ENCODE measurements around the gene RRAS2. TPM values are rescaled to one million over a fixed set of nuclear protein-coding genes. Genes with fewer than 3 reads are reported as not detected.

Gene RRAS2
- total RNA-seq, 1 experiment from 2014 or later: 158 TPM

DNA sequence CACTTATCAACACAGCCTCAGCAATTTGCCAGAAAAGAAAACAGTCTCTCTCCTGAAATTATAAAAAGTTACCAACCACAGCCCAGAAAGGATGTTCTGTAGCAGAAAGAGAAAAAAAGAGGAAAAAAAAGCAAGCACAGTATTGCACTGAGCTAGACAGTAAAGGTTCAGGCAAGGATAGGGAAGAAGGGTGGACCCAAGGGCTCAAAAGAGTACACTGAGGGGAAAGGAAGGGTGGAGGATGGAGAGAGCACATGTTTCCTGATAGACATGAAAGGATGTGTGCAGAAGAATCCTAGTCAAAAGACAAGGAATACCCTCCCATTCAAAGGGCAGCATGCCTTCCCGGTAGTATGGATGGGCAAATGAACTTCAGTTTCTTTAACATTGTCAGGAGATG is 59.1 kb downstream of the RRAS2 start:
- peaks cover 10% of the 10 kb centered on the region for H3K79me1 ChIP-seq (ENCODE audit: insufficient read depth, low read depth, low read length, poor library complexity, severe bottlenecking)
- no CpG with 5 or more reads among the region's 1 CpG for WGBS (ENCODE audit: extremely low coverage, insufficient read length, low lambda C conversion rate)
- no peak overlapping the region for H3K14ac ChIP-seq (ENCODE audit: insufficient read depth, low read length)
- TF ChIP-seq, protein P1, sequence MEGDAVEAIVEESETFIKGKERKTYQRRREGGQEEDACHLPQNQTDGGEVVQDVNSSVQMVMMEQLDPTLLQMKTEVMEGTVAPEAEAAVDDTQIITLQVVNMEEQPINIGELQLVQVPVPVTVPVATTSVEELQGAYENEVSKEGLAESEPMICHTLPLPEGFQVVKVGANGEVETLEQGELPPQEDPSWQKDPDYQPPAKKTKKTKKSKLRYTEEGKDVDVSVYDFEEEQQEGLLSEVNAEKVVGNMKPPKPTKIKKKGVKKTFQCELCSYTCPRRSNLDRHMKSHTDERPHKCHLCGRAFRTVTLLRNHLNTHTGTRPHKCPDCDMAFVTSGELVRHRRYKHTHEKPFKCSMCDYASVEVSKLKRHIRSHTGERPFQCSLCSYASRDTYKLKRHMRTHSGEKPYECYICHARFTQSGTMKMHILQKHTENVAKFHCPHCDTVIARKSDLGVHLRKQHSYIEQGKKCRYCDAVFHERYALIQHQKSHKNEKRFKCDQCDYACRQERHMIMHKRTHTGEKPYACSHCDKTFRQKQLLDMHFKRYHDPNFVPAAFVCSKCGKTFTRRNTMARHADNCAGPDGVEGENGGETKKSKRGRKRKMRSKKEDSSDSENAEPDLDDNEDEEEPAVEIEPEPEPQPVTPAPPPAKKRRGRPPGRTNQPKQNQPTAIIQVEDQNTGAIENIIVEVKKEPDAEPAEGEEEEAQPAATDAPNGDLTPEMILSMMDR (conservative IDR thresholded peaks at IDR 0.05): no peak
- H4K91ac ChIP-seq (ENCODE audit: insufficient read length, low read depth, low read length): no peak overlapping the region
- no peaks in the 10 kb centered on the region for H3K9me3 ChIP-seq (ENCODE audit: control insufficient read depth, low read depth, low read length)
- H3K56ac ChIP-seq (ENCODE audit: insufficient read length, low read depth, low read length): no peak overlapping the region
- peaks cover 8% of the 10 kb centered on the region; the same call in 1 of the 2 replicates for H3K4me1 ChIP-seq (ENCODE audit: insufficient read depth, low read length)
- H3K4me1 Mint-ChIP-seq: peaks cover 40 to 44% of the 10 kb centered on the region in 2 experiments
- peaks cover 0 to 12% (median 0%) of the 10 kb centered on the region in 3 experiments; a peak in 3 of 7 replicates for H3K36me3 Mint-ChIP-seq (ENCODE audit: insufficient read depth in 1 of 3, low read depth in 3 of 3)
- H3K4me2 ChIP-seq (ENCODE audit: insufficient read depth, insufficient read length, low read length): no peak overlapping the region
- no peak overlapping the region for H2BK120ac ChIP-seq (ENCODE audit: low read depth, low read length, poor library complexity, severe bottlenecking)
- H2AK5ac ChIP-seq (ENCODE audit: insufficient read length, low read length): no peak overlapping the region
- no peak overlapping the region for H3K4ac ChIP-seq (ENCODE audit: low read depth, low read length)
- H4K8ac ChIP-seq (replicated peaks; ENCODE audit: insufficient read length, low read depth, low read length): no peak overlapping the region
- H3K23me2 ChIP-seq (ENCODE audit: insufficient read length, low read depth, low read length, poor library complexity, severe bottlenecking): no peaks in the 10 kb centered on the region
- no peak overlapping the region for H3T11ph ChIP-seq (ENCODE audit: low read length)
- no peak overlapping the region for H2AFZ ChIP-seq (ENCODE audit: low read length)
- H3K27me3 ChIP-seq (ENCODE audit: insufficient read depth, low read length): no peaks in the 10 kb centered on the region
- no peak overlapping the region for H2BK12ac ChIP-seq (ENCODE audit: insufficient read length, low read depth, low read length)
- no peak overlapping the region for H3K27ac ChIP-seq (ENCODE audit: insufficient read length, low read depth, low read length)
- no peak overlapping the region for H2BK15ac ChIP-seq (ENCODE audit: low read depth, low read length)
- no peak overlapping the region for H3K4me3 Mint-ChIP-seq
- H3K27ac Mint-ChIP-seq: no peak overlapping the region
- no peak overlapping the region for H3K18ac ChIP-seq (ENCODE audit: insufficient read length, low read depth, low read length)
- H2BK20ac ChIP-seq (ENCODE audit: low read depth, low read length, poor library complexity, severe bottlenecking): no peak overlapping the region
- H3K79me2 ChIP-seq (ENCODE audit: insufficient read depth, low read length): peaks cover 50% of the 10 kb centered on the region
- H4K20me1 ChIP-seq (ENCODE audit: control insufficient read depth, insufficient read depth, insufficient read length): no peaks in the 10 kb centered on the region
- no peak overlapping the region for H2BK5ac ChIP-seq (ENCODE audit: insufficient read length, low read length)
- H4K5ac ChIP-seq (ENCODE audit: insufficient read length, low read depth, low read length): no peak overlapping the region
- no peaks in the 10 kb centered on the region for H3K9me3 Mint-ChIP-seq
- no peak overlapping the region for H3K9ac ChIP-seq (ENCODE audit: extremely low read depth, insufficient read length, low read length)
- no peaks in the 10 kb centered on the region for H3K27me3 Mint-ChIP-seq (ENCODE audit: low read depth)
- no peak overlapping the region for H3K23ac ChIP-seq (ENCODE audit: insufficient read length, low read depth, low read length)
- no peak for DNase-seq

All from H9 (cell line).